Measurements from ENCODE around the gene SCYGR5.
"Not testable (repeated sequence)": the region's sequence is repeated elsewhere in the genome, so short reads cannot be mapped to it uniquely, and the experiment has no call there.

Gene SCYGR5

DNA sequence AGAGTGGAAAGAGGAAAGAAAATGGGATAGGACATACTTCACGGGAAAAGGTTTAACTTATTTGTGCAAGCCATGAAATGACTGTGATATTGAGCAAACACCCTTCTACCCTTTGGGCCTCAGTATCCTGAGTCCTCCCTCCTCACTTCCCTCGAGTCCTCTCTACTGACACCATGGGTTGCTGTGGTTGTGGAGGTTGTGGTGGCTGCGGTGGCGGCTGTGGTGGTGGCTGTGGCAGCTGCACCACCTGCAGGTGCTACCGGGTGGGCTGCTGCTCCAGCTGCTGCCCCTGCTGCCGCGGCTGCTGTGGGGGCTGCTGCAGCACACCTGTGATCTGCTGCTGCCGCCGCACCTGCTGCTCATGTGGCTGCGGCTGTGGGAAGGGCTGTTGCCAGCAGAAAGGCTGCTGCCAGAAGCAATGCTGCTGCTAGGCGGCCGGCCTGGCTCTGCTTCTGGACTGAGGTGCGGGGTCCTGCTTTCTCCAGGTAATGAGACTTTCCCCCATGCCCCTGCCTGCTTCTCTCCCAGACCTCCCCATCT is at the start of gene SCYGR5:
SCYGR5 (plus strand) TSS at position 174 of the 540 bp plus-strand sequence; CDS start at position 174, 0 bp downstream.
- not testable (repeated sequence) for DNase-seq (ENCODE audit: low read depth)

GRCh38 chr2:227617316-227618230 is 49.0 kb upstream of the SCYGR5 start, which contains the start of gene SCYGR4:
Gene SCYGR4, plus strand, starts transcription at chr2:227617498. Its CDS starts 0 bp downstream, at chr2:227617498.
- no peak for DNase-seq (ENCODE audit: low read depth)

GRCh38 chr2:227623226-227623625 is 43.4 kb upstream of the SCYGR5 start:
- no peak for DNase-seq (ENCODE audit: low read depth)

GRCh38 chr2:227625420-227625819 is 41.2 kb upstream of the SCYGR5 start:
- DNase-seq (ENCODE audit: low read depth), result no peak

DNA sequence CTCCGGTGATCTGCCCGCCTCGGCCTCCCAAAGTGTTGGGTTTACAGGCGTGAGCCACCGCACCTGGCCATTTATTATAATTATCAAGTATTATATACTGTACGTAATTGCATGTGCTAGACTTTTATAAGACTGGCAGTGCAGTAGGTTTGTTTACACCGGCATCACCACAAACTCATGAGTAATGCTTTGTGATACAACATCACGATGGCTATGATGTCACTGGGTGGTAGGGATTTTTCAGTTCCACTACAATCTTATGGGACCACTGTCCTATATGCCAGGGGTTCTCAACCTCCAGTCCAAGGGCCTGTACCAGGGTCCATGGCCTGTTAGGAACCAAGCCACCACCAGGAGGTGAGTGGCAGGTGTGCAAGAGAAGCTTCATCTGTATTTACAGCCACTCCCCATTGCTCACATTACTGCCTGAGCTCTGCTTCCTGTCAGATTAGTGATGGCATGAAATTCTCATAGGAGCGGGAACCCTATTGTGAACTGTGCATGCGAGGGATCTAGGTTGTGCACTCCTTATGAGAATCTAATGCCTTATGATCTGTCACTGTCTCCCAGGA is 39.9 kb upstream of the SCYGR5 start:
- no peak for DNase-seq (ENCODE audit: low read depth)

- DNase-seq (ENCODE audit: low read depth), result no peak
These were observed 38.8 kb upstream of the SCYGR5 start for GRCh38 chr2:227627769-227628168.

- no peak for DNase-seq (ENCODE audit: low read depth)
These were observed 37.2 kb upstream of the SCYGR5 start for GRCh38 chr2:227629435-227629834.

DNA sequence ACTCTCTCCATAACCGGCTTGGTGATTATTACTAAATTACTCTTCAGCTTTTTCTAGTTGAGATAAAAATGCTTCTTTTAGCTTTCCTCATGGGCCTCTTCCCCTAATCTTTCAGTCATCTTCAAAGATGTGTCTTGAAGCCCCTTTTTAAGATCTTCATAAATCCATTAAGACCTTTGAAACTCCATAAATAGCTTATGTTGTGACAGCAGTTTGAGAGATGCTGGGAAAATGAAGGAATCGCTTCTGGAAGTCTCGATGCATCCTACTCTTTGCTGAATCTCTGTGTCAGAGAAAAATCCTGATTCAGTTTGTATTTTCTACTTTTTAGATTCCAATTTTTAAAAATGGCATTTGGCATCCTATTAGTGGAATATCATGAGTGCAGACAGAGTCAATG is 36.3 kb upstream of the SCYGR5 start:
- no peak for DNase-seq (ENCODE audit: low read depth)

- no peak for DNase-seq (ENCODE audit: low read depth)
These were observed 33.8 kb upstream of the SCYGR5 start for GRCh38 chr2:227632827-227633226.

DNA sequence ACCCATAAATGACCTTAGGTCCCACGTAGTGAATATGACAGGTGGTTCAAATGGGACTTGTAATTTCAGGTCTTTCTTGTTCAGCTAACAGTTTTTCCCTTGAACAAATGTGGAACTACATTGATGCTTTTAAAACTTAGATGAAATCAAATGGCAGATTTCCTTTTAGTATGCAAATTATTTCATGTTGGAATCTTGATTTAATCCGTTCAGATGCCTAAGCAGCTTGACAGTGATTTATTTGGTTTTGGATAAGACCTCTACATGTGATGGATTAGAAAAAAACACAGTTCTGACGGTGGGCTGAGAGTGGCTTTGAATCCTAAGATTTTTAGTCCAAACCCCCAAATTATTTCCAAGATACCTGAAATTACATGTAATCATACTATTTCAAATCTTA is 32.4 kb upstream of the SCYGR5 start:
- no peak for DNase-seq (ENCODE audit: low read depth)

DNA sequence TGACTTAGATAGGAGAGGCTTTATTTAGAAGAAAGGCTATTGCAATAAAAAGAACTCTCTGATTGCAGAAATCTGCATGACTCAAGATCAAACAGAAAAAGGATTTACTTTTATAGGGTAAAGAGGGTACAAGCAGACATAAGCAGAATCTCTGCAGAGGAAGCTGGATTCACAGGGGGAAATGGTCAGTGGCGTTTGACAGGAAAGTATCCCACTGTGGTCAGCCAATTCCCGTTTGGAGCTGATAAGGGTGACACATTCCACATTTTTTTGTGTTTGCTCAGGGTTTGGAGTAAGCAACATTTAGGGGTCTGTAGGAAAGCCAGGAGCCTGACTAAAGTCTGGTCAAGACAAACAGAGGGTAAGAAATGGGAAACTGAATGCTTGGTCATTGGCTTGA is 23.9 kb upstream of the SCYGR5 start:
- DNase-seq (ENCODE audit: low read depth), result no peak

GRCh38 chr2:227643990-227644551 is 22.5 kb upstream of the SCYGR5 start:
- DNase-seq (ENCODE audit: low read depth), result no peak

DNA sequence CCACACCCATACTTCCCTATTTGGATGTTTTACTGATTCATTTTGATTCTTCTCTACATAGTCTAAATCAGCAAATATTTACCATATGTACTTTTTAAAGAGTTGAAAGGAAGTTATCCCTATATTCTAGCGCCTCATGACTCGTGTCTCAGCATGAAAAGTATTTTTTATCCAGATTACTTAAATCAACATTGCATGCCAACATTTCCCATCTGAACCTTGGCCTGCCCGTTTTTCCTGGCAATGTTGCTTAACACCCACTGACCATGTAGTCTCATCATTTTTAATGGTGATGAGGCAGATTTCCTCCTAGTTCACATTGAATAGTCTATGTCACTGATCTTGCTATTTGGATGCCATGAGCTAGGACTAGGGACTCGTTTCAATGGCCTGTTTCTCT is 13.2 kb upstream of the SCYGR5 start:
- no peak for DNase-seq (ENCODE audit: low read depth)

DNA sequence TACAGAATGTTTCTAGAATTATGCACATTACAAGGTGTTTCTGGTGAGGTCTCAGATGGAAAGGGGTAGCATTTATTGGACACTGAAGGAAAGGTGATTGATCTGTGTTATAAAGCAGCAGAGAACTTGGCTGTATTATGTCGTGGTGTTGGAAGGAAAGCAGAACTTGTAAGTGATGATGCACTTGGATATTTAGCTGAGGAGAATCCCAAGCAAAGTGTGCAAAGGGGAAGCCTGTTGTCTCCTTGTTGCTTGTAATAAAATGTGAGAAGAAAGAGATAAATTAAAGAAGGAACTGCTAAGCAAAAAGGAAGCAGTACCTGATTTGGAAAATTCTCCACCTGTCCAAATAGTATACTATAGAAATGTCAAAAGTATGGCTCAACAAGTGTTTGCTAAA is 12.2 kb upstream of the SCYGR5 start:
- no peak for DNase-seq (ENCODE audit: low read depth)

GRCh38 chr2:227655454-227655853 is 11.2 kb upstream of the SCYGR5 start:
- no peak for DNase-seq (ENCODE audit: low read depth)

- no peak for DNase-seq (ENCODE audit: low read depth)
These were observed 9.3 kb upstream of the SCYGR5 start for GRCh38 chr2:227657199-227657845.

GRCh38 chr2:227661025-227661649 is 5.5 kb upstream of the SCYGR5 start:
- no peak for DNase-seq (ENCODE audit: low read depth)

DNA sequence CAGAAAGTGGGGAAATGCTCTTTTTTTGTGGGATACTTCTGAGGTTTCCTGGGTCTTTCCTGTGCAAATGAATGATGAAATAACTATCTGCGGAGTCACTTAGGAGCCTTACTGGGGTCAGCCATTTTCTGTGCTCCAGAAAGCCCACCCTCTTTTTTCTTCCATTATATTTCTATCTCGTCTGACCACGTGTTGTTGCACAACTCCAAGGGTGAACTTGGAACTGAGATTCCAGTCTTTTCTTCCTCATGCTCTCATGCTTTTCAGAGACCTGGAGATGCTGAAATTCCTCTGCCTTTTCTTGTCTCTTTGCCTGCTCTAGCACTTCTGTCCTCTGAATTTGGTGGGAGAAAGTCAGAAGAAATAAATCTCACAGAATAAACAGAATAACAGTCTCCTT is 4.8 kb upstream of the SCYGR5 start:
- no peak for DNase-seq (ENCODE audit: low read depth)

DNA sequence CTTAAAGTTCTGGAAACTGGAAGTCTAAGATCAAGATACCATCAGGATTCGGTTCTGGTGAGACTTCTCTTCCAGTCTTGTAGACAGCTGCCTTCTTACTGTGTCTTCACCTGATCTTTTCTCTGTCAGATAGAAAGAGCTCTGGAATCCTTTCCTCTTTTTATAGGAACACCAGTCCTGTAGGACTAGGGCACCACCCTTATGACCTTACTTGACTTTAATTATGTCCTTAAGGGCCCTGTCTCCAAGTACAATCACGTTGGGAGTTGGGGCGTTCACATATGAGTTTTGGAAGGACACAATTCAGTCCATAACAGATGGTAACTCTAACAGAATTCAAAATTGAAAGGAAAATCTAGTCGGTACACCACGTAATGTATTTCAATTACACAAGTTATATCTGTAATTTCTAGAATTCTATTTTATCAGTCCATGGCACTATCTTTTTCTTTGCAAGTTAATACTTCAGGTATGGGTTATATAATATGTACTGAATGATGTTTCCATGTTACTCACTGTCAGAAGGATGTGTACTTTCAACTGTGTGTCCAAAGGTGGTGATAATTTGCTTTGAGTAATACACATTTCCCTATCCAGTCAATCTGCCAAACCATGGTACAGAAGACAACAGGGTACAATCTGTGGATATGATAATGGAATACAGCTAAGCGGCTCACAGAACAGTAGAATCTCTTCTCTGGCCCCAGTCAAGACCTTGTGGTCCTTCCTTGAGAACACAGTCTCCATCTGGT is 1.2 kb upstream of the SCYGR5 start:
- no peak for DNase-seq (ENCODE audit: low read depth)

- DNase-seq (ENCODE audit: low read depth), result no peak
These were observed 4.7 kb downstream of the SCYGR5 start for GRCh38 chr2:227671170-227671905.
